GM12891 (cell line): Measurements from ENCODE around the gene IMPA2.
A peak's percentile ranks its signal among the peaks of the same experiment; 100 is the strongest.

Source experiments
- DNase-seq: peaks from one replicate; pipeline ENCODE4 v3.0.0; 2011; ENCODE audit warnings: low spot score; ENCODE audit not compliant: insufficient read length
- FAIRE-seq: peaks from 2 replicates; lab custom pipeline; 2011; peaks lifted over from hg19 to GRCh38; lab: Jason Lieb, UNC
- PAX5 ChIP-seq: IDR thresholded peaks from 2 replicates; pipeline ENCODE4 v1.6.1; 2011; ENCODE audit warnings: low read length, moderate library complexity, mild to moderate bottlenecking; ENCODE audit not compliant: insufficient read depth, severe bottlenecking
- POLR2A ChIP-seq: IDR thresholded peaks from 2 replicates; pipeline ENCODE4 v1.6.1; 2011; ENCODE audit warnings: low read depth, low read length, control low read depth
- POLR2AphosphoS5 ChIP-seq: IDR thresholded peaks from 2 replicates; pipeline ENCODE4 v1.6.1; 2011; ENCODE audit warnings: low read depth, low read length, control low read depth
- POU2F2 ChIP-seq: IDR thresholded peaks from 2 replicates; pipeline ENCODE4 v1.6.1; 2011; ENCODE audit warnings: low read depth, mild to moderate bottlenecking, control low read depth, low read length, moderate library complexity
- SPI1 ChIP-seq: IDR thresholded peaks from 2 replicates; pipeline ENCODE4 v1.6.1; 2011; ENCODE audit warnings: low read depth, low read length, control low read depth
- TAF1 ChIP-seq: IDR thresholded peaks from 2 replicates; pipeline ENCODE4 v1.6.1; 2011; ENCODE audit warnings: low read depth, low read length, control low read depth

IMPA2 gene

DNA sequence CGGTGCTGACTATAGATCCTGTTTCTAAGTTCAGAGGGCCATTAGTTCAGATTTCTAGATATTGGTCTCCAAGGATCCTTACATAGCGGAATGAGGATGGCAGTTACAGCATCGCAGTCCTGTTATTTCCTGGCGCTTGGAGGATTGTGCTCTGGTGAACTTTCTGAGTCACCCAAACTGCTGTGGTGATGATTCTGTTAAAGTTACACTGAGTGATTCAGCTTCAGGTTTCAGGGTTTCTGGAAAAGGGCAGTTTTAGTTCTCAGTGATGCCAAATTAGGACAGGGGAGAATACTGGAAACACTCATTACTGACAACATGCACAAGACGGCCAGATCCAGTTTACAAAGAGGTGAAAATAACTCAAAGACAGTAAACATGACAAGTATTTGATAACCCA lies 60.3 kb downstream of the IMPA2 start:
- no peak for FAIRE-seq
- TF ChIP-seq PAX5 (no peak), POU2F2 (no peak), SPI1 (no peak)
- DNase-seq: no peak

DNA sequence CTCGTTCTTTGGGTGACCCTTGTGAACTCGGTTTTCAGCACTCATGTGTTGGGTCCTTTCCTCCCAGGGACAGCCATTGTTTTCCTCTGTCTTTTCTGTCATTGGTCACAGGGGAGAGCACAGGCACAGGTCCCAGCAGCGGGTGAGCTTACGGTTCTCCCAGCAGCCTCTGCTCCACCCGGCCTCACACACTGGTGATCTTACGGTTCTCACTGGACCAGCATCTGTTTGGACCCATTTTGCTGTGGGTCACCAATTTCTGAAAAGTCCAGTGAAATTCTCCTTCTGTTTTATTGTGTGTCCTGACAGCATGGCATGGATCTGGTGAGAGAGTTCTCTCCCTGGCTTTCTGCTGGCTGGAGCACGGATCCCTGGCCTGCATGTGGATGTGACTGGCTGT lies 62.5 kb downstream of the IMPA2 start:
- DNase-seq (no peak), FAIRE-seq (no peak)
- TF ChIP-seq POLR2AphosphoS5 (no peak), POU2F2 (no peak), PAX5 (no peak), TAF1 (no peak), SPI1 (no peak), POLR2A (no peak)

GRCh38 chr18:12044591-12044990 lies 63.3 kb downstream of the IMPA2 start:
- no peak for FAIRE-seq
- TF ChIP-seq PAX5 (no peak), TAF1 (no peak), POU2F2 (no peak), POLR2AphosphoS5 (no peak), POLR2A (no peak), SPI1 (no peak)

DNA sequence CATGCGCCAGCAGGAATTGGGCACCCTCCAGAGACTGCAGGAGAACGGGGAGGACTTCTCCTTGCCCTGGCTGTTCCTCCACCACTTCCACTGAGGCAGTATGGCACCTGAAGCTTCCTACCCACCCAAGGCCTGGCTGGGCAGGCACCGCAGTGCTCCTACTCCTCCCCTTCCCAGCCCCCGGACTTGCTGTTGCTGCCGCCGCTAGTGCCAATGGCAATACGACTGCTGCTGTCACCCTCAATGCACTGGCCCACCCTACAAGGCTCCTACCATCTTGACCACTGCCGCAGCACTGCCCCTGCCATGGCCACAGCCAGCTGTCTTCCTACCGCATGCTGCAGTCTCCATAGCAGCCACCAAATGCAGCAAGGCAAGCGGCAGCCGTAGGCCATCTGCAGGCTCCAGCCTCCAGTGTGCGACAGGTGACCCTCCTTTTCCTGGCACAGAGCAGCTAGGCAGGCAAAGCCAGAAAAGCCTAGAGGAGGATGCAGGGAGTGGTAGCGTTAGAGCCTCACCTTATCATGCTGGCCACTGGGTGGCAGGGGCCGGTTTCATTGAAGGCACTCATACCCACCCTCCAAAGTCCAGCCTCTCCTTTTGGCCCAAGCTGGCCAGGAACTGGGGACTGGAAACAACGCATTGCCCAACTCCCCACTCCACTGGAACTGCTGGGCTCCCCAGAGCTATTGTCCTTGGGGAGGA lies 64.9 kb downstream of the IMPA2 start:
- TF ChIP-seq PAX5 (no peak), TAF1 (no peak), POU2F2 (no peak), SPI1 (no peak)
- DNase-seq (no peak), FAIRE-seq (no peak)

More at GRCh38 chr18:12044591-12044990, 63.3 kb downstream of the IMPA2 start:
- no peak for DNase-seq

DNA sequence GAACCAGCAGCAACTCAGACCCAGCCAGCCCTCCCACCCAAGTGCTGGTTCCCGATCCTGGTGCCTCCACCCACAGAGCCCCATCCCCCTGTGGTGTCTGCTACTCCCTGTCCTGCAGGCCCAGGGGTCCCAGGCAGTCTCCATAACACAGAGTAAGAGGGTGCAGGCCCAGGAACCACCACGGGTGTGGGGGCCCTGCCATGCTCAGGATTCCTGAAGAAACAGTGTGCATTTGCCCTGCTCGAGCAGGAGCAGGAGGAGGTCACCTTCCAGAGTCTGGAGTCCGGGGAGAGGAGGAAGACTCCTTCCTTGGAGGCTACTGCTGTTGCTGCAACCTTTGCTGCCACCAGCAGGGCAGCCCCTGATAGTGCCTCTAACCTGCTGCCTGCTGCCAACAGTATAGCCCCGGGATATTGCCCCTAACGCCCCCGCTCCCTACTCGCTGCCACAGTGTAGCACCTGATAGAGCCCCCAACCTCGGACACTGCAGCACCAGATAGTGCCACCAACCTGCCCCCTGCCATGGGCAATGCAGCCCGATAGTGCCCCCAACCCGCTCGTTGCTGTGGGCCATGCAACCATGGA lies 65.5 kb downstream of the IMPA2 start:
- DNase-seq: no peak
- no peak for TF ChIP-seq POU2F2
- TF ChIP-seq SPI1: no peak
- TF ChIP-seq POLR2A: no peak
- no peak for TF ChIP-seq POLR2AphosphoS5
- no peak for TF ChIP-seq PAX5
- no peak for TF ChIP-seq TAF1
- peak; percentile 26 for FAIRE-seq

DNA sequence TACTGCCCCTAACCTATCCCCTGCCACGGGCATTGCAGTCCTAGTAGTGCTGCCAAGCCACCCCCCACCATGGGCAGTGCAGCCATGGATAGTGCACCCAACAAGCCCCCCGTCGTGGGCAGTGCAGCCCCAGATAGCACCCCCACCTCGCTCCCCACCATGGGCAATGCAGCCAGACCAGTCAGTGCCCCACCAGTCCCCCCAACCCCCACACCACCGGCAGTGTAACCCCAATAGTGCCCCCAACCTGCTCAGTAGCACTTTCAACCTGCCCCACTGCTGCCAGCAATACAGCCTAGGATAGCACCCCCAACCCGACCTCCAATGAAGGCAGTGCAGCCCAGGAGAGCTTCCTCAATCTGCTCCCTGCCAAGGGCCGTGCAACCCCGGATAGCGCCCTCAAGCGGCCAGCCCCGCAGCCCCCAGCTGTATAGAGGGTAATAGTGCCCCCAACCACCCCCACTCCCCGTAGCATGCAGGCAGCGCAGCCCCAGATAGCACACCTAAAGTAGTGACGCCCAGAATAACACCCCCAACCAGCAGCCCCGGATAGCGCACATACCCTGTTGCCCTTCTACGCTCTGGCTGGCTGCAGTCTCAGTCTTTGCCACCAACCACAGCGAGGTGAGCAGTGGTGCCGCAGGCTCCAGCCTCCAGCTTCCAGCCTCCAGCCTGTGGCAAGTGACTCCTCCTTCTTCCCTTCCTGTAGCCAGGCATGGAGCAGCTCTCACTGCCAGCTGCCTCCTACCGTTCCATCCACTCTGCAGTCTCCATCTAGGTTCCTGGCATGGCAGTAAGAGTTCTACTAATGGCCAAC lies 66.9 kb downstream of the IMPA2 start:
- peak; percentile 58 for FAIRE-seq
- DNase-seq: no peak
- no peak for TF ChIP-seq PAX5
- no peak for TF ChIP-seq POLR2AphosphoS5
- no peak for TF ChIP-seq TAF1
- no peak for TF ChIP-seq POLR2A
- no peak for TF ChIP-seq POU2F2
- TF ChIP-seq SPI1: no peak

GRCh38 chr18:12048827-12049175 lies 67.5 kb downstream of the IMPA2 start:
- DNase-seq (no peak), FAIRE-seq (peak; percentile 54)
- no peak for TF ChIP-seq TAF1
- TF ChIP-seq POU2F2: no peak
- TF ChIP-seq SPI1: no peak
- no peak for TF ChIP-seq PAX5
- no peak for TF ChIP-seq POLR2AphosphoS5
- no peak for TF ChIP-seq POLR2A

GRCh38 chr18:12049978-12050811 lies 68.9 kb downstream of the IMPA2 start:
- FAIRE-seq: peak; percentile 87
- no peak for TF ChIP-seq POU2F2
- TF ChIP-seq TAF1: peak; percentile 20; the same call in 1 of the 2 replicates
- no peak for TF ChIP-seq PAX5
- TF ChIP-seq POLR2AphosphoS5: no peak
- no peak for TF ChIP-seq POLR2A
- peak; percentile 100 for TF ChIP-seq SPI1
- DNase-seq: no peak

DNA sequence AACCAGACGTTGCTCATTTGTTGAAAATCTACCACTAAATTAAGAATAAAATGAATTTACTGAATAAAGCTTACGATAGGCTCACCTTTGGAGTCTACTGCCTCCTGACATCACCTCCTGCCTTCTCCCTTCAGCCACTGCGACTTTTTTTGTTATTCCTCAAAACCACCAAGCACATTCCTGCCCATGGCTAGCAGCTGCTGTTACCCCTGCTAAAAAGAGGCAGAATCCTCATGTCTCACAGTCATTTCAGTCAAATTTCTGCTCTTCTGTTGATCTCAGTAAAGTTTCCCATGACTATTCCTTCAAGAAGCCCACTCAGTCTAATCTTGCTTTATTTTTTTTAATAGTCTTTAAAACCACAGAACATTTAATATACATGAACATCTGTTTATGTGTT lies 71.6 kb downstream of the IMPA2 start:
- FAIRE-seq (peak; percentile 59), DNase-seq (no peak)
- TF ChIP-seq POU2F2 (no peak), POLR2AphosphoS5 (no peak), POLR2A (no peak), SPI1 (no peak), TAF1 (no peak), PAX5 (no peak)
